PFSK-1 (cell line): Measurements from ENCODE around the gene RPS19BP1.

ENCODE experiments used
- POLR2AphosphoS5 ChIP-seq: IDR thresholded peaks from 2 replicates; pipeline ENCODE4 v1.6.1; 2012; ENCODE audit warnings: low read depth, mild to moderate bottlenecking, control low read depth, low read length, moderate library complexity
- SIN3A ChIP-seq: IDR thresholded peaks from 2 replicates; pipeline ENCODE4 v1.6.1; 2012; ENCODE audit warnings: mild to moderate bottlenecking, low read length, moderate library complexity, borderline replicate concordance; ENCODE audit not compliant: insufficient read depth

DNA sequence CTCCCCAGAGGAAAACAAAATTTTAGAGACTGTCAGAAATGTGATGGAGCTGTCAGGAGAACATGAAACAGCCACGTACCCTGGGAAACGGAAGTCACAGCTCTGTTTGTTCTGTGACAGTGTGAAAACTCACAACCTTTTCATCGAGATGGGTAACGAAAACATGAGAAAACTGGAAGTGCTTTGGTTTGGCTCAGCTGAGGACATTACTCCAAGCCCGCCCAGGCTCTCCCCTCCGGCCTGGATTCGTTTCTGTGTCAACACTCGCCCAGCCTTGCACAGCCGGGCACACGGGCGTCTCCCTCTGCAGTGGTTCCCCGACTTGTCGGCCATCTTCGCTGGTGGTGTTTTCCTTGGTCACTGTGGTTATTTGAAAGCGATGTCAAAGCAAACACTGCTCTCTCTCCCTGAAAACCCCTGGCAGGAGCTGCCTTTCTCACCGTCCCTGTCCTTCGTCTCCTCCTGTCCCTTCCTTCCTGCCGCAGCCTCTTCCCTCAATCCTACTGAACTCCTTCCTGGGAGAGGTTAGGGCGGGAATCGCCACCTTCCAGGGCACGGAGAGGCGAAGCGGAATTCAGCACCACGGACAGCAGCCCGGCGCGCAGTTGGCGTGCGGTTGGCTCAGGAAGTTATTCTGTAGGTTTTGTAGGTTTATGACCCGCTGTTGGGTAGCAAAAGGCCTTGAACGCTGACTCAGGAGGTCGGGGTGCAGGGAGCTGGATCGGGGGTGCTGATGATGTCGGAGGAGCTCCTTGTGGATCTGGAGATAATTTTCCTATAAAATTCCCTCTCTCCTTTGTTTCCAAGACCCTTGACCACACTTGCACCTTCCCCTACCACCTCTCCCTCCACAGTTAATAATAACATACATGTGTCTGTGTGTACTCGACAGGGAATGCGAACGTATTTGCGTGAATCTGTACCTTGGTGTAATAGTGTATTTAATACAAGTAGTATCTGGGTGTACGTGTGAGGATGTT is 13.1 kb upstream of the RPS19BP1 start:
- TF ChIP-seq SIN3A: peak; percentile 76; the same call in 1 of the 2 replicates
- TF ChIP-seq POLR2AphosphoS5: no peak
